ENCODE data around the gene ANO2. TPM values are rescaled to one million over a fixed set of nuclear protein-coding genes. Genes with fewer than 3 reads are reported as not detected.

ANO2 gene
- total RNA-seq, 1 donor from 2014 or later = 20.1 TPM

DNA sequence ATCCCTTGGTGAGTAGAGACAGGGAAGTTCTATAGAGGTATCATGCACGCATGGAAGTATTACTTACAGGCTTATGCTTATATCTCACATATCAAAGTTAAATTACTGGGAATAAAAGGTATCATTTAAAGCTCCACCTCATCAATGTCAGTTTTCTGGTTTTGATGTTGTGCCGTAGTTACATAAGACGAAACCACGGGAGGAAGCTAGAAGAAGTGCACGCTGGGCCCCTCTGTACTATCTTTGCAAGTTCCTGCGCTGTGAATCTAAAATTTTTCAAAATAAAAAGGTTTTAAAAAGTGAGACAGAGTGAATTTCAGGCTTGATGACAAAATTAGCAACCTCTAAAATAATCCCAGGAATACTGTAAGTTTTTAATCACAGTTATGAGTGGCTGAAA, 198.1 kb downstream of the ANO2 start:
- intact Hi-C loops (cut with DNase I) = no loop called here
- TF ChIP-seq, protein P1, sequence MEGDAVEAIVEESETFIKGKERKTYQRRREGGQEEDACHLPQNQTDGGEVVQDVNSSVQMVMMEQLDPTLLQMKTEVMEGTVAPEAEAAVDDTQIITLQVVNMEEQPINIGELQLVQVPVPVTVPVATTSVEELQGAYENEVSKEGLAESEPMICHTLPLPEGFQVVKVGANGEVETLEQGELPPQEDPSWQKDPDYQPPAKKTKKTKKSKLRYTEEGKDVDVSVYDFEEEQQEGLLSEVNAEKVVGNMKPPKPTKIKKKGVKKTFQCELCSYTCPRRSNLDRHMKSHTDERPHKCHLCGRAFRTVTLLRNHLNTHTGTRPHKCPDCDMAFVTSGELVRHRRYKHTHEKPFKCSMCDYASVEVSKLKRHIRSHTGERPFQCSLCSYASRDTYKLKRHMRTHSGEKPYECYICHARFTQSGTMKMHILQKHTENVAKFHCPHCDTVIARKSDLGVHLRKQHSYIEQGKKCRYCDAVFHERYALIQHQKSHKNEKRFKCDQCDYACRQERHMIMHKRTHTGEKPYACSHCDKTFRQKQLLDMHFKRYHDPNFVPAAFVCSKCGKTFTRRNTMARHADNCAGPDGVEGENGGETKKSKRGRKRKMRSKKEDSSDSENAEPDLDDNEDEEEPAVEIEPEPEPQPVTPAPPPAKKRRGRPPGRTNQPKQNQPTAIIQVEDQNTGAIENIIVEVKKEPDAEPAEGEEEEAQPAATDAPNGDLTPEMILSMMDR (IDR thresholded peaks at IDR 0.05) = no peak
- Histone ChIP-seq H3K27ac (no peak overlapping the region), H3K4me1 (no peaks in the 10 kb centered on the region), H3K9me3 (no peaks in the 10 kb centered on the region), H3K36me3 (no peaks in the 10 kb centered on the region), H3K27me3 (no peaks in the 10 kb centered on the region), H3K4me3 (no peak overlapping the region)
- no peak for DNase-seq (ENCODE audit: low spot score in 2 of 2)

DNA sequence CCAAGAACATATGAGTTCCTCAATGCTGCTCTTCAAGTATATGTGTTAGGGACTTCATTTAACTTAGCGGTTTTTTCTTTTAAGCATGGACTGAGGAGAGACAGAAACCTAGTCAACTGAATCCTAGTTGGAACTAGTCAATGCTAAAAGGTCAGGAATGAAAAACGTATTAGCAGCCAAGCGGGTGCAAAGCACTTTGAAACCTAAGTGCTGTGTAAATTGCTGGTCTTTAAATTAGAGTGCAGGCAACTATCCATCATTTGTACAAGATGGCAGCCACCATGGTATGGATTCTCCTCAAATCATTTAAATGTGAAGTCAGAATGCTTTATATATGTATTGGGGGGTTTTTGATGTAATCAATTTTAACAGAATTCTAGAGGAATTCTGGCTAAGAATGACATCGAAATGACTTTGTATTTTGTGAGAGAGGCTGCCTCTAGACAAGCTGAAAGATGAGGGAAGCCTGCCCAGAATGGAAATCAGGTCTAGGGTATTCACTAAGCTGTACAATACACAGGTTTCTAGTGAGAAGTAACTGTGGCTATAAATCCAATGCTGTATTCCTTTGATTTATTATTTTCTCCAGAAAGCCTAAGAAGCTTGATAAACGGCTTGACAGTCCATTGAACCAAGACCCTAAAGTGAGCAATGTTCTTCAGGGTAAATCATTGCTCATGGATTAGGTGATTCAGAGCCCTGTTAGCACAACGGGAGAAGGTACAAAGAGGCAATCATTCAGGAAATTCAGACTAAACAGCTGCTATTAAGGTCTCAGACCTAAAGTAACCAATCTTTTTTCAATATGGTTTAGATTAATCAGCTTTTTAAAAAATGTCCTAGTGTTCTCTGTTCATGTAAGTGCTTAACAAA, 198.8 kb downstream of the ANO2 start:
- Histone ChIP-seq H3K9me3 (no peaks in the 10 kb centered on the region), H3K27ac (no peak overlapping the region), H3K27me3 (no peaks in the 10 kb centered on the region), H3K4me3 (no peak overlapping the region), H3K4me1 (no peaks in the 10 kb centered on the region), H3K36me3 (no peaks in the 10 kb centered on the region)
- TF ChIP-seq, protein P1 (IDR thresholded peaks at IDR 0.05) = no peak
- intact Hi-C loops (cut with DNase I) = no loop called here
- no peak for DNase-seq (ENCODE audit: low spot score in 2 of 2)

DNA sequence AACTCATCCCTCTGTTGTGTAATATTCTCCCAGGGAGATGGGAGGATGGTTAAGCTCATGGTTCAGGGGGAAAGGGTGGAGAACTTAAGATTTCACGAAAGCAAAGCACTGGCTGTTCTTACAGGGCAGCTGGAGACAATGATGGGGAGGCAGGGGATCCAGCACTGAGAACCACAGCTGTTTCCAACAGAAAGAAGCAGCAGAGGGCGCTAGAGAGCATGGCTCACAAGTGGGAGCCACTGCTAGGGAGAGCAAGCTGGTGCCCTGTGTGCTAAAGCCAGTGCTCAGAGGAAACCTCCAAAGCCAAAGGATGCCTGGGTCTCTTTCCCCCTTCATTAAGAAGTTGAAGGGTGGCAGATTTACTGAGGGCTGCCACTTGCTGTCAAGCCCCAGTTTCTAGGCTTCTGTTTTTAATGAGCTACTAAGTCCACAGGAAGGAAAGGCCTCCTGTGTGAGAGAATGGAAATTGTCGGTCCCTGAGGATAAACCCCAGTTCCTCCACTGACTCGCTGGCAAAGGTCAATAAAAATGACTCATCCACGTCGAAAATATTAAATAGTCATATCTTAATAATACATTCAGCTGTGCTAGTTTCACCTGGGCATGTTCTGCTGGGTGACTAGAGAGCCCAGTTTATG, 199.7 kb downstream of the ANO2 start:
- Histone ChIP-seq H3K9me3 (no peaks in the 10 kb centered on the region), H3K27me3 (no peaks in the 10 kb centered on the region), H3K27ac (no peak overlapping the region), H3K4me1 (no peaks in the 10 kb centered on the region), H3K36me3 (no peaks in the 10 kb centered on the region), H3K4me3 (no peak overlapping the region)
- TF ChIP-seq, protein P1 (IDR thresholded peaks at IDR 0.05) = peak in 2 of 3 experiments; percentile 57 to 69
- DNase-seq (ENCODE audit: low spot score in 2 of 2) = peak in 1 of 2 donors; percentile 68
- intact Hi-C loops (cut with DNase I) = no loop called here

DNA sequence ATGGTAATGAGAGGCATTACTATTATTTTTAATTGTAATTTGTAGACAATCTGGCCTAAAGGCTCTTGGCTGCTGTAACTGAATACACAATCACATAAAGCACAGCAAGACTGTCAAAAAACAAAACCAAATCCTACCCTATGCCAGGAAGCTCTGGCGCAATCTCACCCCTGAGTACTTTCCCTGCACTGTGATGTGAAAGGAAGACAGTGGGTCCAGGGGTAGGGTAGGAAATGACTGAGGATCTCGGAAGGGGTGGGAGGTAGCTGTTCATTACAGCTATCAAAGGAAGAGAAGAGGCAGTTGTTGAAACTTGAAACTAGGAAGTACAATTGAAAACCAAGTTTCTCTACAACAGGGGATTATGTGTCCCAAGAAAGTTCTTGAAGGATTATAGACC, 202.8 kb downstream of the ANO2 start:
- Histone ChIP-seq H3K4me1 (no peaks in the 10 kb centered on the region), H3K27ac (no peak overlapping the region), H3K9me3 (no peaks in the 10 kb centered on the region), H3K27me3 (no peaks in the 10 kb centered on the region), H3K4me3 (no peak overlapping the region), H3K36me3 (no peaks in the 10 kb centered on the region)
- DNase-seq (ENCODE audit: low spot score in 2 of 2) = no peak
- TF ChIP-seq, protein P1 (IDR thresholded peaks at IDR 0.05) = no peak
- intact Hi-C loops (cut with DNase I) = no loop called here

DNA sequence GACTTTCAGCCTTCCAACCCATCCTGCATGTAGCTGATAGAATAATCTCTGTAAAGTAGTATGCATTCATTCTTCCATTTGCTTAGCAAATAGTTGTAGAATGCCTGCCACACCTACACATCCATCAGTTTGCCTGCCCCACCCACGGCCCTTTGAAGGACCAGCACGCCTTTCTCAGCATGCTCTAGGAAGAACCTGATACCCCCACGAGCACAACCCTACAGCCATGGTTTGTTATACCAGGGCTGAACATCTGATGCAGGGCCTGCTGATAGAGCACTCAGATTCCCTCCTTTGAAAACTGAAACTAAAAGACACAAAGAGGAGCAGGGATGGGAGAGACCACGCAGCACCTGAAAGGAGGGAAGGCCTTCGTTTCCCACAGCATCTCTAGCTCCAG, 205.1 kb downstream of the ANO2 start:
- no peaks in the 10 kb centered on the region for H3K9me3 ChIP-seq
- DNase-seq (ENCODE audit: low spot score in 2 of 2) = no peak
- no peak overlapping the region for H3K27ac ChIP-seq
- no peak overlapping the region for H3K4me3 ChIP-seq
- H3K4me1 ChIP-seq = no peaks in the 10 kb centered on the region
- H3K36me3 ChIP-seq = no peaks in the 10 kb centered on the region
- intact Hi-C loops (cut with DNase I) = no loop called here
- TF ChIP-seq, protein P1 (IDR thresholded peaks at IDR 0.05) = no peak
- H3K27me3 ChIP-seq = no peaks in the 10 kb centered on the region

Data from ascending aorta (tissue), 2 donors.